Endothelial cell of umbilical vein (primary cell): ENCODE data around the gene USP48. TPM values are rescaled to one million over a fixed set of nuclear protein-coding genes. Genes with fewer than 3 reads are reported as not detected.

ENCODE experiments used
- BruUV-seq: library from RNA; stranded (reverse); fragments of 400-500 nt; replicated peaks from 2 replicates; lab custom pipeline; 2021; lab: Mats Ljungman, UMichigan
- CTCF ChIA-PET: fragments of 300-600, 350-600 bp; sonication (Branson Sonifier 250); formaldehyde crosslinking; loops from one replicate; lab custom pipeline; 2021; ENCODE audit warnings: antibody characterized with exemption, inconsistent platforms; lab: Charles Lee
- POLR2A ChIA-PET: fragments of 300-600, 350-600 bp; sonication (Branson Sonifier 250); formaldehyde crosslinking; loops from one replicate; lab custom pipeline; 2021; ENCODE audit warnings: antibody characterized with exemption, inconsistent platforms; lab: Charles Lee
- DNase-seq: peaks from one replicate; pipeline ENCODE4 v3.0.0-alpha.2; 2011; ENCODE audit warnings: low read depth, low spot score
- FAIRE-seq: peaks from 2 replicates; lab custom pipeline; 2011; peaks lifted over from hg19 to GRCh38; lab: Jason Lieb, UNC
- H2AFZ ChIP-seq: 2 replicates; pipeline ENCODE4 v1.6.0; 2012; ENCODE audit warnings: low read depth, low read length, control low read depth, inconsistent platforms
- H3K27ac ChIP-seq: 2 replicates; pipeline ENCODE4 v1.5.1; 2011; ENCODE audit warnings: low read depth, mild to moderate bottlenecking, control low read depth, low read length, moderate library complexity; ENCODE audit not compliant: insufficient read depth
- H3K27me3 ChIP-seq, 2 experiments: 2 replicates each; pipeline versions ENCODE4 v1.6.0 to v1.6.1; 2011; ENCODE audit warnings: low read length in 2 of 2, mixed read lengths in 1 of 2; ENCODE audit not compliant: control insufficient read depth in 2 of 2, insufficient read depth in 2 of 2
- H3K36me3 ChIP-seq, 2 experiments: 2 replicates in 1 of 2; 3 replicates in 1 of 2; pipeline ENCODE4 v1.5.1; 2011; ENCODE audit warnings: low read length in 2 of 2, mild to moderate bottlenecking in 1 of 2, moderate library complexity in 1 of 2; ENCODE audit not compliant: control insufficient read depth in 2 of 2, insufficient read depth in 2 of 2; ENCODE audit errors: extremely low read depth in 1 of 2
- H3K4me1 ChIP-seq: 3 replicates; pipeline ENCODE4 v1.5.1; 2011; ENCODE audit warnings: mild to moderate bottlenecking, low read length; ENCODE audit not compliant: control insufficient read depth, insufficient read depth; ENCODE audit errors: extremely low read depth
- H3K4me2 ChIP-seq: 2 replicates; pipeline ENCODE4 v1.6.1; 2011; ENCODE audit warnings: low read length, control low read depth, mixed read lengths; ENCODE audit not compliant: insufficient read depth
- H3K4me3 ChIP-seq, 3 experiments: fragments of 200-600 bp in 1 of 3; sonication (generic), shearing (Covaris generic) in 1 of 3; replicated peaks in 1 of 3; 2 replicates each; pipeline ENCODE4 v1.5.1; 2011 to 2016; ENCODE audit warnings: control low read depth in 3 of 3, low read length in 3 of 3, mild to moderate bottlenecking in 2 of 3, inconsistent platforms in 1 of 3, low read depth in 1 of 3, moderate library complexity in 1 of 3; ENCODE audit not compliant: insufficient read depth in 1 of 3
- H3K79me2 ChIP-seq: 2 replicates; pipeline ENCODE4 v1.6.0; 2012; ENCODE audit warnings: low read length, inconsistent platforms; ENCODE audit not compliant: control insufficient read depth, insufficient read depth
- H3K9ac ChIP-seq: replicated peaks from 2 replicates; pipeline ENCODE3; 2011; ENCODE audit warnings: low read length, control low read depth; ENCODE audit not compliant: insufficient read depth; ENCODE audit errors: extremely low read depth
- H3K9me1 ChIP-seq: replicated peaks from 3 replicates; pipeline ENCODE4 v1.6.0; 2011; ENCODE audit warnings: mild to moderate bottlenecking, low read length; ENCODE audit not compliant: control insufficient read depth, insufficient read depth; ENCODE audit errors: extremely low read depth
- H3K9me3 ChIP-seq: replicated peaks from 2 replicates; pipeline ENCODE4 v1.5.1; 2012; ENCODE audit warnings: low read length, inconsistent platforms; ENCODE audit not compliant: control insufficient read depth, insufficient read depth
- H4K20me1 ChIP-seq: replicated peaks from 2 replicates; pipeline ENCODE3; 2011; ENCODE audit warnings: mild to moderate bottlenecking, low read length; ENCODE audit not compliant: control insufficient read depth, insufficient read depth; ENCODE audit errors: extremely low read depth
- CTCF ChIP-seq, 2 donors: IDR thresholded peaks; 1 replicate in 1 of 2; 2 replicates in 1 of 2; pipeline ENCODE4 v1.5.1; 2011; ENCODE audit warnings: low read length in 2 of 2, mild to moderate bottlenecking in 2 of 2, moderate library complexity in 2 of 2, control low read depth in 1 of 2, inconsistent platforms in 1 of 2, low read depth in 1 of 2; ENCODE audit not compliant: insufficient read depth in 1 of 2; ENCODE audit errors: extremely low read depth in 1 of 2
- EZH2 ChIP-seq: IDR thresholded peaks from 2 replicates; pipeline ENCODE4 v1.6.1; 2012; ENCODE audit warnings: borderline replicate concordance, low read depth, mild to moderate bottlenecking, moderate library complexity, low read length, inconsistent platforms; ENCODE audit not compliant: severe bottlenecking
- JUN ChIP-seq: IDR thresholded peaks from 2 replicates; pipeline ENCODE4 v1.6.1; 2011; ENCODE audit warnings: borderline replicate concordance, low read depth; ENCODE audit not compliant: insufficient read length, insufficient read depth
- MYC ChIP-seq: IDR thresholded peaks from one replicate; pipeline ENCODE4 v1.6.1; 2011; ENCODE audit warnings: mild to moderate bottlenecking, low read depth, low read length
- POLR2A ChIP-seq: IDR thresholded peaks from 2 replicates; pipeline ENCODE4 v1.6.1; 2012; ENCODE audit warnings: low read depth, mild to moderate bottlenecking, control low read depth, low read length
- POLR2AphosphoS5 ChIP-seq: IDR thresholded peaks from 2 replicates; pipeline ENCODE4 v1.6.1; 2012; ENCODE audit warnings: low read depth, mild to moderate bottlenecking, control low read depth, low read length, moderate library complexity; ENCODE audit not compliant: insufficient read depth
- dilution Hi-C: fragments of 300-500 bp; cut with MboI; formaldehyde crosslinking; loops from one replicate; pipeline ENCODE4 v1.15.0; 2019; ENCODE audit warnings: low sequenced_read_pairs; ENCODE audit not compliant: extremely low pct_ligation_motif_present
- intact Hi-C: fragments of 100-400 bp; cut with micrococcal nuclease; formaldehyde crosslinking; loops from one replicate; pipeline ENCODE4 v1.10.0; 2022
- polyA plus RNA-seq, 4 experiments: library from polyadenylated mRNA; depleted of rRNA in 3 of 4; stranded (reverse) in 3 of 4; unstranded in 1 of 4; fragments of >200 nt; gene quantifications; 2 replicates each; pipeline versions ENCODE4 v1.2.1 to v1.2.3, GENCODE V29; 2011 to 2012; ENCODE audit warnings: missing spikeins in 1 of 4
- total RNA-seq: library from RNA; stranded (reverse); gene quantifications from 2 replicates; pipeline ENCODE4 v1.2.3, GENCODE V29; 2021

Gene USP48
- total and polyA plus RNA-seq, 2 donors (not counting 3 experiments of a cell fraction or from before 2014, with no cell fraction given), result 27.2 to 149 TPM

GRCh38 chr1:21704145-21704544, 78.8 kb downstream of the USP48 start:
- POLR2A ChIA-PET, result interaction anchor here (0.7 to 0.8 kb wide), 2 partner anchors 17 to 111 kb away, joined by 3 to 5 read pairs; no protein-coding TSS in a partner anchor
- CTCF ChIA-PET, result interaction anchor here (0.6 to 2.6 kb wide), 7 partner anchors 16 to 106 kb away, joined by 3 to 28 read pairs (median 3); partner anchors contain the start of gene USP48

More at GRCh38 chr1:21704145-21704544, 78.8 kb downstream of the USP48 start:
- dilution Hi-C loops, result no loop called here
- DNase-seq (no peak), FAIRE-seq (no peak)
- H3K4me1 ChIP-seq, result peaks cover 20% of the 10 kb centered on the region
- no peaks in the 10 kb centered on the region for H3K9me3 ChIP-seq
- H3K9me1 ChIP-seq, result no peaks in the 10 kb centered on the region
- H3K4me3 ChIP-seq, result no peak overlapping the region
- peaks cover 18 to 43% of the 10 kb centered on the region in 2 experiments for H3K36me3 ChIP-seq
- no peak overlapping the region for H3K9ac ChIP-seq
- H4K20me1 ChIP-seq, result no peaks in the 10 kb centered on the region
- no peak overlapping the region for H2AFZ ChIP-seq
- no peaks in the 10 kb centered on the region for H3K27me3 ChIP-seq
- H3K4me2 ChIP-seq, result no peak overlapping the region
- BruUV-seq, result no TSS peak
- intact Hi-C loops, result loop anchor here (5.0 to 10.0 kb wide), 2 partner anchors 113 to 321 kb away; no protein-coding TSS in a partner anchor
- TF ChIP-seq POLR2AphosphoS5, result no peak
- TF ChIP-seq EZH2, result no peak
- no peak for TF ChIP-seq JUN
- no peak for TF ChIP-seq POLR2A
- TF ChIP-seq MYC, result no peak
- TF ChIP-seq CTCF (IDR thresholded peaks at IDR 0.05; ENCODE audit: extremely low read depth in 1 of 2, insufficient read depth in 1 of 2, low read depth in 1 of 2, low read length in 2 of 2), result no peak
- H3K79me2 ChIP-seq, result peaks cover 16% of the 10 kb centered on the region
- no peak overlapping the region for H3K27ac ChIP-seq
